ENCODE results near the gene C6orf132. TPM values are rescaled to one million over a fixed set of nuclear protein-coding genes. Genes with fewer than 3 reads are reported as not detected.
A peak's percentile ranks its signal among the peaks of the same experiment; 100 is the strongest.

The C6orf132 gene
- total RNA-seq, 1 experiment from 2014 or later: 49.8 TPM

DNA sequence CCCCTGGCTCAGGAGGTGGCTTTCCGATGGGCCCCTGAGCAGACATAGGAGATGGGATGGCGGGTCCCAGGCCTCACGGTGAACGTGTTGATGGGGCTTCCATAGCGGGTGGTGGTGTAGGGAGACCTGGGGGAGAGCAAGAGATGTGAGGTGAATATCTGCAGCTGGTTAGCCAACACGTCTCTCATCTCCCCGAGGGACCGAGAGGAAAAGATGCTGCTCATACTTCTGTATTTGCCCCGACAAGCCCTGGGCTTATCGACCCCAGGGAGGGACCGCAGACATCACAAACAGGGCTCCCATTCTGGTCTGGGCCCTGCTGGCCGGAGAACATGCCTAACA, 38.7 kb downstream of the C6orf132 start:
- ChIA-PET CTCF (no interaction called here), POLR2A (ENCODE audit: unreplicated experiment) (interaction anchor here (0.9 kb wide), 1 partner anchor 14 kb away, joined by 17 read pairs; no protein-coding TSS in a partner anchor)
- DNase-seq: no peak
- no peaks in the 10 kb centered on the region for H4K20me1 ChIP-seq (ENCODE audit: insufficient read depth)
- peaks cover 40% of the 10 kb centered on the region for H3F3A ChIP-seq (ENCODE audit: insufficient read depth, low read depth)
- no peak overlapping the region for H3K4me3 ChIP-seq
- H3K9me2 ChIP-seq (ENCODE audit: insufficient read depth): no peaks in the 10 kb centered on the region
- no peak for TF ChIP-seq EZH2 (IDR thresholded peaks at IDR 0.05; ENCODE audit: low read depth)
- no peak for TF ChIP-seq CTCF (conservative IDR thresholded peaks at IDR 0.05)
- H3K27me3 ChIP-seq (ENCODE audit: insufficient read depth, low read depth): no peaks in the 10 kb centered on the region
- H3K9me3 ChIP-seq (ENCODE audit: insufficient read depth, low read depth): no peaks in the 10 kb centered on the region
- no peak overlapping the region for H3K4me2 ChIP-seq
- no peaks in the 10 kb centered on the region; the same call in 1 of the 2 replicates for H3K79me2 ChIP-seq (ENCODE audit: low read depth)
- peaks cover 34% of the 10 kb centered on the region for H3K4me1 ChIP-seq (replicated peaks; ENCODE audit: insufficient read depth)
- intact Hi-C loops (cut with micrococcal nuclease; ENCODE audit: unreplicated experiment): no loop called here
- no TSS peak for BruUV-seq (replicated peaks)
- H2AFZ ChIP-seq: no peak overlapping the region
- peaks cover 11% of the 10 kb centered on the region; the same call in 1 of the 2 replicates for H3K36me3 ChIP-seq (ENCODE audit: low read depth)
- H3K27ac ChIP-seq: no peak overlapping the region

- no TSS peak for BruUV-seq (replicated peaks)
- Histone ChIP-seq H3K4me3 (no peak overlapping the region), H3K9me2 (ENCODE audit: insufficient read depth) (no peaks in the 10 kb centered on the region), H3K27me3 (ENCODE audit: insufficient read depth, low read depth) (no peaks in the 10 kb centered on the region), H2AFZ (no peak overlapping the region), H3K79me2 (ENCODE audit: low read depth) (no peaks in the 10 kb centered on the region; the same call in 1 of the 2 replicates), H3K4me2 (no peak overlapping the region), H4K20me1 (ENCODE audit: insufficient read depth) (no peaks in the 10 kb centered on the region), H3K36me3 (ENCODE audit: low read depth) (peaks cover 11% of the 10 kb centered on the region; the same call in 1 of the 2 replicates), H3F3A (ENCODE audit: insufficient read depth, low read depth) (peaks cover 45% of the 10 kb centered on the region), H3K27ac (no peak overlapping the region), H3K9me3 (ENCODE audit: insufficient read depth, low read depth) (no peaks in the 10 kb centered on the region), H3K4me1 (replicated peaks; ENCODE audit: insufficient read depth) (peaks cover 39% of the 10 kb centered on the region)
- POLR2A ChIA-PET (ENCODE audit: unreplicated experiment): interaction anchor here (0.9 kb wide), 1 partner anchor 14 kb away, joined by 17 read pairs; no protein-coding TSS in a partner anchor
- no peak for DNase-seq
- TF ChIP-seq CTCF (conservative IDR thresholded peaks at IDR 0.05): no peak
- no peak for TF ChIP-seq EZH2 (IDR thresholded peaks at IDR 0.05; ENCODE audit: low read depth)
- CTCF ChIA-PET: no interaction called here
- intact Hi-C loops (cut with micrococcal nuclease; ENCODE audit: unreplicated experiment): no loop called here
Observed at GRCh38 chr6:42103216-42103615, 39.2 kb downstream of the C6orf132 start.

GRCh38 chr6:42101186-42101657, 41.2 kb downstream of the C6orf132 start:
- ChIA-PET CTCF (no interaction called here), POLR2A (ENCODE audit: unreplicated experiment) (interaction anchor here (0.6 kb wide), 3 partner anchors 36 to 179 kb away, joined by 3 to 10 read pairs (median 4); partner anchors contain the start of gene C6orf132)
- H3K4me1 ChIP-seq (replicated peaks; ENCODE audit: insufficient read depth): peaks cover 54% of the 10 kb centered on the region
- H2AFZ ChIP-seq: no peak overlapping the region
- no peaks in the 10 kb centered on the region for H3K9me2 ChIP-seq (ENCODE audit: insufficient read depth)
- no peaks in the 10 kb centered on the region for H3K9me3 ChIP-seq (ENCODE audit: insufficient read depth, low read depth)
- H3F3A ChIP-seq (ENCODE audit: insufficient read depth, low read depth): peaks cover 50% of the 10 kb centered on the region
- H3K27me3 ChIP-seq (ENCODE audit: insufficient read depth, low read depth): no peaks in the 10 kb centered on the region
- H3K4me2 ChIP-seq: 0 out of 2 replicates have a peak overlapping the region, but pooled peaks have one; percentile 14
- H3K79me2 ChIP-seq (ENCODE audit: low read depth): no peaks in the 10 kb centered on the region
- no TSS peak for BruUV-seq (replicated peaks)
- H3K4me3 ChIP-seq: no peak overlapping the region
- no peaks in the 10 kb centered on the region for H4K20me1 ChIP-seq (ENCODE audit: insufficient read depth)
- TF ChIP-seq CTCF (conservative IDR thresholded peaks at IDR 0.05) (no peak), EZH2 (IDR thresholded peaks at IDR 0.05; ENCODE audit: low read depth) (no peak)
- intact Hi-C loops (cut with micrococcal nuclease; ENCODE audit: unreplicated experiment): no loop called here
- H3K36me3 ChIP-seq (ENCODE audit: low read depth): peaks cover 6% of the 10 kb centered on the region; the same call in 1 of the 2 replicates
- H3K27ac ChIP-seq: peak overlapping the region; percentile 91
- no peak for DNase-seq

All from PC-9 (cell line).